VCaP (cell line): ENCODE measurements around the gene GBP3.

Experiments used
- H3K27ac ChIP-seq: fragments of 450-650 bp; 2 replicates; pipeline ENCODE4 v1.5.1; 2017
- TF ChIP-seq, protein P1 (sequence below): fragments of 450-650 bp; conservative IDR thresholded peaks from 2 replicates; pipeline ENCODE4 v1.5.1; 2017; ENCODE audit warnings: mild to moderate bottlenecking, moderate library complexity

The GBP3 gene, protein sequence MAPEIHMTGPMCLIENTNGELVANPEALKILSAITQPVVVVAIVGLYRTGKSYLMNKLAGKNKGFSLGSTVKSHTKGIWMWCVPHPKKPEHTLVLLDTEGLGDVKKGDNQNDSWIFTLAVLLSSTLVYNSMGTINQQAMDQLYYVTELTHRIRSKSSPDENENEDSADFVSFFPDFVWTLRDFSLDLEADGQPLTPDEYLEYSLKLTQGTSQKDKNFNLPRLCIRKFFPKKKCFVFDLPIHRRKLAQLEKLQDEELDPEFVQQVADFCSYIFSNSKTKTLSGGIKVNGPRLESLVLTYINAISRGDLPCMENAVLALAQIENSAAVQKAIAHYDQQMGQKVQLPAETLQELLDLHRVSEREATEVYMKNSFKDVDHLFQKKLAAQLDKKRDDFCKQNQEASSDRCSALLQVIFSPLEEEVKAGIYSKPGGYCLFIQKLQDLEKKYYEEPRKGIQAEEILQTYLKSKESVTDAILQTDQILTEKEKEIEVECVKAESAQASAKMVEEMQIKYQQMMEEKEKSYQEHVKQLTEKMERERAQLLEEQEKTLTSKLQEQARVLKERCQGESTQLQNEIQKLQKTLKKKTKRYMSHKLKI

DNA sequence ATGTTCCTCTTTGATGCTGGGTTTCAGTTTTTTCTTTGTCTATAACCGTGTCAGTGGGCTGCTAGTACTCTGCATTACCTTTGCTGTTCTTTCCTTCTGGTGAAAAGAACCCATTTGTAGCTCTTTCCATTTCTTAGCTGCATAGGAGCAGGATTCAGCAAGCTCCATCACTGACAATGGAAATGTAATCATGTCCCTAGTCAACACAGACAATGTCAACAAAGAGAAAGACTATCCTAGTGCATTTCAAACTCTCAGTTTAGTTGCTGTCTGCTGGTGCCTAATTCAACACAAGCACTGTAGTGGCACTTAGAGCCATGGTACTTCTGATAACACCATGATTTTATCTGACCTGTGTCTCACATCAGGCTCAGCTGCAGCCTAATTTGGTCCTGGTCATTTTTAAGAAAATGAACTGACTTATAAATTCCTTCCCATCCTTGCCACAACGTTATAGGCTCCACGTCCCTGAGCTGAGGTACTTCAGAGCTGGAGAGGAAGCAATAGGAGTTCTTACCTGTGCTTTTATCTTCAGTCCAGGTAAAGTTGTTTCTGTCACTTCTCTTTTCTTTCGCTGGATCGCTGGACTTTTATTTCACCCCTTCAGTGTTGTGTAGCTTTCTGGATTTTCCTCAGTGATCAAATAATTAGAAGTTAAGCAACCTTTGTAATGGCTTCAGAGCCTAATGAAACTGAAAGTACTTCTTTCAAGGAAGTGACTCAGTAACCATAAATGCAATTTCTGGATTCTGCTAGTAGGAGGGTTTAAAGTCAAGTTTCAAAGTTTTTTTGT lies at the start of gene GBP3:
Gene GBP3 (minus strand): TSS at position 700 of the 793 bp plus-strand sequence. CDS start 2,145 bp downstream, outside the sequence.
- H3K27ac ChIP-seq: no peak within 1 kb of the TSS; the same call in 1 of the 2 replicates

DNA sequence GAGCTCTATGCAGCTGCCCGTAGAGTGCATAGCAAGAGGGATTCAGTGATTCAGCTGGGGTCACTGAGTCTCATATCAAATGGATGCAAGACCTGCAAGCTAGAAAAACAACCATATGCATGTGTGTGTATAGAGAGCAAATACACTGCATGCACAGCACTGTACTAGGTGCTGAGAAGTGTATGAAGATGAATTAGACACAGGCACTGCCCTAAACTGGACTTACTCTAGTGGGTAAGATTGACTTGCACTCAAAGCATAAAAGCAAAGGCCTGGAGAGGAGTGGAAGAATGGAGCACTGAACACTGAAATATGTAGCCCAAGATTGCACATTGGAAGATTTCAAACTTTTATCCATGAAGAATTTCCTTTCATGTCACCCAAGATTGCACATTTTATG lies 47.8 kb upstream of the GBP3 start:
- TF ChIP-seq, protein P1, sequence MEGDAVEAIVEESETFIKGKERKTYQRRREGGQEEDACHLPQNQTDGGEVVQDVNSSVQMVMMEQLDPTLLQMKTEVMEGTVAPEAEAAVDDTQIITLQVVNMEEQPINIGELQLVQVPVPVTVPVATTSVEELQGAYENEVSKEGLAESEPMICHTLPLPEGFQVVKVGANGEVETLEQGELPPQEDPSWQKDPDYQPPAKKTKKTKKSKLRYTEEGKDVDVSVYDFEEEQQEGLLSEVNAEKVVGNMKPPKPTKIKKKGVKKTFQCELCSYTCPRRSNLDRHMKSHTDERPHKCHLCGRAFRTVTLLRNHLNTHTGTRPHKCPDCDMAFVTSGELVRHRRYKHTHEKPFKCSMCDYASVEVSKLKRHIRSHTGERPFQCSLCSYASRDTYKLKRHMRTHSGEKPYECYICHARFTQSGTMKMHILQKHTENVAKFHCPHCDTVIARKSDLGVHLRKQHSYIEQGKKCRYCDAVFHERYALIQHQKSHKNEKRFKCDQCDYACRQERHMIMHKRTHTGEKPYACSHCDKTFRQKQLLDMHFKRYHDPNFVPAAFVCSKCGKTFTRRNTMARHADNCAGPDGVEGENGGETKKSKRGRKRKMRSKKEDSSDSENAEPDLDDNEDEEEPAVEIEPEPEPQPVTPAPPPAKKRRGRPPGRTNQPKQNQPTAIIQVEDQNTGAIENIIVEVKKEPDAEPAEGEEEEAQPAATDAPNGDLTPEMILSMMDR: no peak
- no peak overlapping the region for H3K27ac ChIP-seq

More for the DNA sequence above, at the start of gene GBP3:
- TF ChIP-seq, protein P1: no peak

DNA sequence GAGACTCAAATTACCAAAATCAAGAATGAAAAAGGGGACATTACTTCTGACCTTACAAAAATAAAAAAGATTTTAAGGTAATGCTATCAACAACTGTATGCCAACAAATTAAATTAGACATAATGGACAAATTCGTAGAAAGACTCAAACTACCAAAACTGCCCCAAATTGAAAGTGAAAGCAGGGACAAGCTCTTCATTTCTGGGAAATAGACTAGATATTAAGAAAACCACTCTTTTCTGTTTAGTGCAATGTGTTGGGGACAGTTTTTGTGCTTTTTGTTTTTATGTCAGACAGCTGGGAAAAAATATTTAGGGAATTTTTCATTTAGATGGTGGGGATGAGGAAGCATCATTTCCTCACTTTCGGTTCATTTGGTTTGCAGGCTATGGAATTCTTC lies 47.3 kb upstream of the GBP3 start:
- TF ChIP-seq, protein P1: no peak
- H3K27ac ChIP-seq: no peak overlapping the region

DNA sequence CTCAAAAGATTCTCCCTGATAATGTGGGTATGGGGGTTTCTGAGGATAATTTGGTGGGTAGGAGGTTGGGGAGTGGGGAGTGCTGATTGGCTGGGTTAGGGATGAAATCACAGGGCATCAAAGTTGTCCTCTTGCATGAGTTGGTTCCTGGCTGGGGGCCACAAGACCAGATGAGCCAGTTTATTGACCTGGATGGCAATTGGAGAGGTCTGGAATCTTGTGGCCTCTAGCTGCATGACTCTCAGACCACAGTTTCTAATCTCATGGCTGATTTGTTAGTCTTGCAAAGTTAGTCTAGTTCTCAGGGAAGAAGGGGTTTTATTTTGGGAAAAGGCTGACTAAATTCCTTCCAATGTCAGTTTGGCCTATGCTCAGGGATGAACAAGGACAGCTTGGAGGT lies 45.6 kb upstream of the GBP3 start:
- no peak overlapping the region for H3K27ac ChIP-seq
- TF ChIP-seq, protein P1: no peak

DNA sequence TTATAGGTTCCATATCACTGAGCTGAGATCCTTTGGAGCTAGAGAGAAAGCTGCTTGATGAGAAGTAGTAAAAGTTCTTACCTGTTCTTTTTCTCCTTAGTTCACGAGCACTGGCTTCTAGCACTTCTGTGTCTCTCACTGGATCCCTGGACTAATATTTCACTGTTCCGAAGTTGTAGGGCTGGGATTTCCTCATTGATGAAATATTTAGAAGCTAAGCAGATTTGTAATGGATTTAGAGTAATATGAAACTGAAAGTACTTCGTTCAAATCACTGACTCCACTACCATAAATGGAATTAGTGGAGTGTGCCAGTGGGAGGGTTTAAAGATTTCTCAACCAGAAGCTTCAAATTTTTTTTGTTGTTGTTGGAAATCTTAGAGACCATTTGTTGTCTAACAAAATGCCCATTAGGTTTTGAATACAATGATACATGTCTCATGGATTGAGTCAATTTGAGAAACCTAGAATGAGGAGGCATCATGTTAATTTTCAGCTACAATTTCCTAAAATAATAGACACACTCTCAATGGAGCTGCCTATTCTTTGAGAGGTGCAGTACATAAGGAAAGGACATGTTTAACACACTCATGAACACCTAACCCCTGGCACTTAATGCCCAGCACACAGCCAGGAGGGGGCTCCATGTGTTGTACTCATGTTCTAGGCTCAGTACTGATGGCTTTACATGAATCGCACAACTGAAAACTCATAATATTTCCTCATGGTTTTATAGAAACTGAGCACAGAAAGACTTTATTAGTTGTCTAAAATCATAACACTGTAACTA lies 42.6 kb upstream of the GBP3 start, which contains the start of gene GBP1:
Gene GBP1 (minus strand): TSS at position 130 of the 790 bp plus-strand sequence. CDS start 1,974 bp downstream, outside the sequence.
- TF ChIP-seq, protein P1: no peak
- H3K27ac ChIP-seq: no peak within 1 kb of the TSS

DNA sequence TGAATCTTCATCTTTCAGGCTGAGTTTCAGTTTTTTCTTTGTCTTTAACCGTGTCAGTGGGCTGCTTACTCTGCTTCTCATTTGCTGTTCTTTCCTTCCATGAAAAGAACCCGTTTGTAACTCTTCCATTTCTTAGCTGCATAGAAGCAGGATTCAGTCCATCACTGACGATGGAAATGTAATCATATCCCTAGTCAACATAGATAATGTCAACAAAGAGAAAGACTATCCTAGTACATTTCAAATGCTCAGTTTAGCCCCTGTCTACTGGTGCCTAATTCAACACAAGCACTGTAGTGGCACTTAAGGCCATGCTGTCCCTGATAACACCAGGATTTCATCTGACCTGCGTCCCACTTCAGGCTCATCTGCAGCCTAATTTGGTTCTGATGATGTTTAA lies 42.0 kb upstream of the GBP3 start:
- TF ChIP-seq, protein P1: no peak
- H3K27ac ChIP-seq: no peak overlapping the region
